ENCODE results near the gene RAE1. TPM values are rescaled to one million over a fixed set of nuclear protein-coding genes. Genes with fewer than 3 reads are reported as not detected.

Gene RAE1
- total RNA-seq, 1 experiment from 2014 or later, result 46.3 TPM

DNA sequence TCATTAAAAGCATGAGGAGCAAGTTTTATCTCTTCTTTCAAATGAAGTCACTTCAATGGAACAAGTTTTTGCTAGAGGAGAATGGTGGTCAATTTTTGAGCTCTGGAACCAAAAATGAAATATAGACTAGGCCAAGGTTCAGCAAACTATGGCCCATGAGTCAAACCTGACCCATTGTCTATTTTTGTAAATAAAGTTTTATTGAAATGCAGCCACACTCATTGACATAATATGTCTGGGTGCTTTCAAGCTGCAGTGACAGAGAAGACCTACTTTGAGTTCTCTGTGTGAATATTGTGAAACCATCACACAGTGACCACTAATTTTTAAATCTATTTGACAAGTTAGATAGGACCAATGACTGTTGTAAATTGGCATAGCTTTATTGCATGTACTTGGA lies 13.4 kb downstream of the RAE1 start:
- DNase-seq (ENCODE audit: low read depth, low spot score) (no peak), ATAC-seq (no peak)
- BruUV-seq (replicated peaks), result no TSS peak
- Histone ChIP-seq H3K27me3 (ENCODE audit: insufficient read depth, low read length) (no peaks in the 10 kb centered on the region), H3K9me2 (ENCODE audit: insufficient read depth) (no peaks in the 10 kb centered on the region), H3K4me2 (ENCODE audit: low read length) (no peak overlapping the region), H2AFZ (ENCODE audit: low read depth, low read length, poor library complexity, severe bottlenecking) (no peak overlapping the region), H3K9ac (ENCODE audit: low read length) (no peak overlapping the region), H4K20me1 (ENCODE audit: insufficient read depth) (peaks cover 7% of the 10 kb centered on the region), H3K27ac (ENCODE audit: low read depth, low read length) (no peak overlapping the region), H3K79me2 (ENCODE audit: insufficient read depth, low read length) (peaks cover 4% of the 10 kb centered on the region), H3K36me3 (ENCODE audit: control insufficient read depth in 1 of 2, insufficient read depth in 2 of 2, low read length in 2 of 2) (peaks cover 48 to 59% of the 10 kb centered on the region in 2 experiments; a peak in 3 of 4 replicates), H3K4me3 (replicated peaks in 1 of 2; ENCODE audit: low read depth in 1 of 2, low read length in 2 of 2) (no peak overlapping the region), H3K4me1 (ENCODE audit: control insufficient read depth in 1 of 2, insufficient read depth in 2 of 2, low read length in 2 of 2) (no peaks in the 10 kb centered on the region), H3K9me3 (ENCODE audit: control insufficient read depth in 1 of 2, insufficient read depth in 1 of 2, low read depth in 1 of 2, low read length in 2 of 2) (no peaks in the 10 kb centered on the region)
- ChIA-PET CTCF (no interaction called here), RAD21 (ENCODE audit: low non-redundant PET in 1 of 2, low total read pairs in 2 of 2, uncharacterized antibody in 2 of 2, unreplicated experiment in 2 of 2) (no interaction called here), POLR2A (no interaction called here)
- intact Hi-C loops (cut with micrococcal nuclease), result no loop called here
- TF ChIP-seq TCF7L2 (IDR thresholded peaks at IDR 0.05; ENCODE audit: borderline replicate concordance, extremely low read depth, insufficient read depth, insufficient read length) (no peak), CEBPB (IDR thresholded peaks at IDR 0.05; ENCODE audit: low read depth) (no peak), EGR1 (IDR thresholded peaks at IDR 0.05; ENCODE audit: low read depth) (no peak), SRF (IDR thresholded peaks at IDR 0.05; ENCODE audit: low read depth) (no peak), YY1 (IDR thresholded peaks at IDR 0.05; ENCODE audit: extremely low read depth, insufficient replicate concordance, low read depth, low read length) (no peak), POLR2AphosphoS5 (IDR thresholded peaks at IDR 0.05; ENCODE audit: low read depth, low read length) (no peak), EZH2phosphoT487 (IDR thresholded peaks at IDR 0.05; ENCODE audit: borderline replicate concordance) (no peak)
- TF ChIP-seq, protein P1, sequence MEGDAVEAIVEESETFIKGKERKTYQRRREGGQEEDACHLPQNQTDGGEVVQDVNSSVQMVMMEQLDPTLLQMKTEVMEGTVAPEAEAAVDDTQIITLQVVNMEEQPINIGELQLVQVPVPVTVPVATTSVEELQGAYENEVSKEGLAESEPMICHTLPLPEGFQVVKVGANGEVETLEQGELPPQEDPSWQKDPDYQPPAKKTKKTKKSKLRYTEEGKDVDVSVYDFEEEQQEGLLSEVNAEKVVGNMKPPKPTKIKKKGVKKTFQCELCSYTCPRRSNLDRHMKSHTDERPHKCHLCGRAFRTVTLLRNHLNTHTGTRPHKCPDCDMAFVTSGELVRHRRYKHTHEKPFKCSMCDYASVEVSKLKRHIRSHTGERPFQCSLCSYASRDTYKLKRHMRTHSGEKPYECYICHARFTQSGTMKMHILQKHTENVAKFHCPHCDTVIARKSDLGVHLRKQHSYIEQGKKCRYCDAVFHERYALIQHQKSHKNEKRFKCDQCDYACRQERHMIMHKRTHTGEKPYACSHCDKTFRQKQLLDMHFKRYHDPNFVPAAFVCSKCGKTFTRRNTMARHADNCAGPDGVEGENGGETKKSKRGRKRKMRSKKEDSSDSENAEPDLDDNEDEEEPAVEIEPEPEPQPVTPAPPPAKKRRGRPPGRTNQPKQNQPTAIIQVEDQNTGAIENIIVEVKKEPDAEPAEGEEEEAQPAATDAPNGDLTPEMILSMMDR (IDR thresholded peaks at IDR 0.05 in 2 of 3, conservative IDR thresholded peaks at IDR 0.05 in 1 of 3; ENCODE audit: borderline replicate concordance in 1 of 3, insufficient read depth in 1 of 3, low read depth in 2 of 3, low read length in 2 of 3), result no peak
- TF ChIP-seq, protein P2, sequence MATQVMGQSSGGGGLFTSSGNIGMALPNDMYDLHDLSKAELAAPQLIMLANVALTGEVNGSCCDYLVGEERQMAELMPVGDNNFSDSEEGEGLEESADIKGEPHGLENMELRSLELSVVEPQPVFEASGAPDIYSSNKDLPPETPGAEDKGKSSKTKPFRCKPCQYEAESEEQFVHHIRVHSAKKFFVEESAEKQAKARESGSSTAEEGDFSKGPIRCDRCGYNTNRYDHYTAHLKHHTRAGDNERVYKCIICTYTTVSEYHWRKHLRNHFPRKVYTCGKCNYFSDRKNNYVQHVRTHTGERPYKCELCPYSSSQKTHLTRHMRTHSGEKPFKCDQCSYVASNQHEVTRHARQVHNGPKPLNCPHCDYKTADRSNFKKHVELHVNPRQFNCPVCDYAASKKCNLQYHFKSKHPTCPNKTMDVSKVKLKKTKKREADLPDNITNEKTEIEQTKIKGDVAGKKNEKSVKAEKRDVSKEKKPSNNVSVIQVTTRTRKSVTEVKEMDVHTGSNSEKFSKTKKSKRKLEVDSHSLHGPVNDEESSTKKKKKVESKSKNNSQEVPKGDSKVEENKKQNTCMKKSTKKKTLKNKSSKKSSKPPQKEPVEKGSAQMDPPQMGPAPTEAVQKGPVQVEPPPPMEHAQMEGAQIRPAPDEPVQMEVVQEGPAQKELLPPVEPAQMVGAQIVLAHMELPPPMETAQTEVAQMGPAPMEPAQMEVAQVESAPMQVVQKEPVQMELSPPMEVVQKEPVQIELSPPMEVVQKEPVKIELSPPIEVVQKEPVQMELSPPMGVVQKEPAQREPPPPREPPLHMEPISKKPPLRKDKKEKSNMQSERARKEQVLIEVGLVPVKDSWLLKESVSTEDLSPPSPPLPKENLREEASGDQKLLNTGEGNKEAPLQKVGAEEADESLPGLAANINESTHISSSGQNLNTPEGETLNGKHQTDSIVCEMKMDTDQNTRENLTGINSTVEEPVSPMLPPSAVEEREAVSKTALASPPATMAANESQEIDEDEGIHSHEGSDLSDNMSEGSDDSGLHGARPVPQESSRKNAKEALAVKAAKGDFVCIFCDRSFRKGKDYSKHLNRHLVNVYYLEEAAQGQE (IDR thresholded peaks at IDR 0.05; ENCODE audit: low read depth), result no peak
- TF ChIP-seq, protein P3, sequence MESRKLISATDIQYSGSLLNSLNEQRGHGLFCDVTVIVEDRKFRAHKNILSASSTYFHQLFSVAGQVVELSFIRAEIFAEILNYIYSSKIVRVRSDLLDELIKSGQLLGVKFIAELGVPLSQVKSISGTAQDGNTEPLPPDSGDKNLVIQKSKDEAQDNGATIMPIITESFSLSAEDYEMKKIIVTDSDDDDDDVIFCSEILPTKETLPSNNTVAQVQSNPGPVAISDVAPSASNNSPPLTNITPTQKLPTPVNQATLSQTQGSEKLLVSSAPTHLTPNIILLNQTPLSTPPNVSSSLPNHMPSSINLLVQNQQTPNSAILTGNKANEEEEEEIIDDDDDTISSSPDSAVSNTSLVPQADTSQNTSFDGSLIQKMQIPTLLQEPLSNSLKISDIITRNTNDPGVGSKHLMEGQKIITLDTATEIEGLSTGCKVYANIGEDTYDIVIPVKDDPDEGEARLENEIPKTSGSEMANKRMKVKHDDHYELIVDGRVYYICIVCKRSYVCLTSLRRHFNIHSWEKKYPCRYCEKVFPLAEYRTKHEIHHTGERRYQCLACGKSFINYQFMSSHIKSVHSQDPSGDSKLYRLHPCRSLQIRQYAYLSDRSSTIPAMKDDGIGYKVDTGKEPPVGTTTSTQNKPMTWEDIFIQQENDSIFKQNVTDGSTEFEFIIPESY (IDR thresholded peaks at IDR 0.05; ENCODE audit: extremely low read depth, insufficient replicate concordance, low read length), result no peak
- TF ChIP-seq, protein P4, sequence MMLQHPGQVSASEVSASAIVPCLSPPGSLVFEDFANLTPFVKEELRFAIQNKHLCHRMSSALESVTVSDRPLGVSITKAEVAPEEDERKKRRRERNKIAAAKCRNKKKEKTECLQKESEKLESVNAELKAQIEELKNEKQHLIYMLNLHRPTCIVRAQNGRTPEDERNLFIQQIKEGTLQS (IDR thresholded peaks at IDR 0.05), result no peak

Data from HCT116 (cell line).